ENCODE results near the gene NCKAP5L.
A peak's percentile ranks its signal among the peaks of the same experiment; 100 is the strongest.
"Not testable (repeated sequence)": the region's sequence is repeated elsewhere in the genome, so short reads cannot be mapped to it uniquely, and the experiment has no call there.

Gene NCKAP5L

DNA sequence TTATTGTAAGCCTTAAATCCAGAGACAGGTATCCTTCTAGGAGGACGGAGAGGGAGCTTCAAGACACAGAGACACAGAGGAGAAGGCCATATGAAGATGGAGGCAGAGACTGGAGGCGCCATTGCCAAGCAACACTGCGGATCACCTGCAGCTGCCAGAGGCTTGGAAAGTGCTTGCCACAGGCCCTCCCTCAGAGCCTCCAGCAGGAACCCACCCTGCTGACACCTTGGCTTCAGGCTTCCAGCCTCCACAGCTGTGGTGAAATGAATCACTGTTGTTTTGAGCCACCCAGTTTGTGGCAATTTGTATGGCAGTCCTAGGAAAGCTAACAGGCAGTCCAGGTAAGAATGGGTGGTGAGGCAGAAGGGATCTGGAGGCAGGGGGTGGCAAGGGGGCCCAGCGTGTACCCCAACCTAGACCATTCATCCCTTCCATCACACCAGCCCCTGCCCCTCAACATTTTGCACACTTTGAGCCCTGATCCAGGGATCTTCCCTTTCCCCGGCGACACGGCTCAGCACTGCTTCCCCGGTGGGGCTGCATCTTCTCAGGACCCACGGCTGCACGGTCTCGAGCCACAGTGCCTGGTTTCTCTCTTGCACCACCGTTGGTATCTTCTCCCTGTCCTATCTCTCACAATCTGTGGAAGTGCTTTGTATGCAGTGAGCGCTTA, 37.0 kb upstream of the NCKAP5L start:
- DNase-seq = no peak

DNA sequence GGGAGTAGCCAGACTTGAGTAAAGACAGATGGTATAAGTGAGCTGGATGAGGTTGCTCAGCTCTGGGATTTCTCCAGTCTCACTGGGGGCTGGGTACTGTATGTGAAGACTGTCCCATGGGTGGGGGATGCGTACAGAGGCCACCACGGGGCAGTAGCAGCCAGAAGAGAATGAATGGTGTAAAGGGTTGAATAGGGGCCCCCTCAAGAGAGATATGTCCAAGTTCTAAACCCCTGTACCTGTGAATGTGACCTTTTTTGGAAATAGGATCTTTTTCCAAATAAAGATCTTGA, 36.5 kb upstream of the NCKAP5L start:
- DNase-seq = no peak

DNA sequence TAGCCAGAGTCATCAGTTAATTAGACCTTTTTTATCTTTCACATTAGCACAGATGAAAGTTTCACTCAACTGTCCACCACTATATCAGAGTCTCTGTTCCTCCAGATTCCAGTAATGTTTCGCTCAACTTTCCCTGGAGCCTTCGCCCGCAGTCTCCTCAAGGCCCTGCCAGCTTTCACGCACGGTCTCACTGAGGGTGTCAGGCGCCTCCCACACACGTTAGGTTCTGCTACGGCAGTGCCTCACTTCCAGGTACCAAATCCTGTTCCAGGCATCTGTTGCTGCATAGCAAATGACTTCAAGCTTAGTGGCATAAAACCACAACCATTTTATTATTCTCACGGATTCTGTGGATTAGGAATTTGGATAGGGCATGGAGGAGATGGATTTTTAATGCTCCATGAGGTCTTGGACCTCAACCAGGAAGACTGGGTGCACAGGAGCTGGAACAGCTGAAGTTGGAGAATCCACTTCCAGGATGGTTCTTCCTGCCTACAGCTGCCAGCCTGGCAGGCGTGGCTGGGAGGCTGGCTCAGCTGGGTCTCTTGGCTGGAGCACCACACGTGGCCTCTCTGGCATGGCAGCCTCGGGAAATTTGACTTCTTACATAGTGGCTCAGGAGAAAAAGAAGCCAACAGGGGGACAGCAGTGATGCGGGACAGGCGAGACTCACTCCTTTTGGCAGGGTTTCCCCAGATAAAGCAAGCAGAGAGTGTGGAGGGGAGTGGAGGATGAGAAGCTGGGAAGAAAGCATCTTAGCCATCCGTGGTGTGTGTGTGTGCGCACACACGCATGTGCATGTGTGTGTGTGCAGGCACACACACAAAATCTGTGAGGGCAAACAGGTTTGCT, 36.0 kb upstream of the NCKAP5L start:
- no peak for DNase-seq

DNA sequence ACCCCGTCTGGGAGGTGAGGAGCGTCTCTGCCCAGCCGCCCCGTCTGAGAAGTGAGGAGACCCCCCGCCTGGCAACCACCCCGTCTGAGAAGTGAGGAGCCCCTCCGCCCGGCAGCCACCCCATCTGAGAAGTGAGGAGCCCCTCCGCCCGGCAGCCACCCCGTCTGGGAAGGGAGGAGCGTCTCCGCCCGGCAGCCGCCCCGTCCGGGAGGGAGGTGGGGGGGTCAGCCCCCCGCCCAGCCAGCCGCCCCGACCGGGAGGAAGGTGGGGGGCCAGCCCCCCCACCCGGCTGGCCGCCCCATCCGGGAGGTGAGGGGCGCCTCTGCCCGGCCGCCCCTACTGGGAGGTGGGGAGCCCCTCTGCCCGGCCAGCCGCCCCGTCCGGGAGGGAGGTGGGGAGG, 32.7 kb upstream of the NCKAP5L start:
- not testable (repeated sequence) for DNase-seq

DNA sequence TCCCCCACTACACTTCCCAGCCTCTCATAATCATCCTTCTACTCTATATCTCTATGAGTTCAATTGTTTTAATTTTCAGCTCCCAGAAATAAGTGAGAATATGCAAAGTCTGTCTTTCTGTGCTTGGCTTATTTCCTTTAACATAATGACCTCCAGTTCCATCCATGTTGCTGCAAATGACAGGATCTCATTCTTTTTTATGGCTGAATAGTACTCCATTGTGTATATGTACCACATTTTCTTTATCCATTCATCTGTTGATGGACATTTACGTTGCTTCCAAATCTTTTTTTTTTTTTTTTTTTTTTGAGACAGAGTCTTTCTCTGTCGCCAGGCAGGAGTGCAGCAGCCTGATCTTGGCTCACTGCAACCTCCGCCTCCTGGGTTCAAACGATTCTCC, 27.7 kb upstream of the NCKAP5L start:
- DNase-seq = not testable (repeated sequence)

DNA sequence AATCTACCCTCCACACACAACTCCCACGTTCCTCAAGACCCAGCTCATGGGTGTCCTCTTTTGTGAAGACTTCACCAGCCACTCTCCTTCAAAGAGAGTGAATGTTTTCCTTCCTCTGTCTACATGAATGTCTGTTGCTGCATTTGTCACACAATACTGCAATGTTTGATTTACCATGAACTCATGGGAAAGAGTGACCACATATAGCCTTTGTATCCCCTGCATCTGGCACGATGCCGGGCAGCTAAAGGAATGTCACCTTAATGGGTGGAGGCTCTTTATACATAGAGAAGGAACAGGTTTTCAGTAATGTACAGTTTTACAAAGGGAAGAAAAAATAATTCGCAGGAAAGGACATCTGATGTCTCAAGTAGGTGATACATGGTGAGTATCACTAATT, 26.8 kb upstream of the NCKAP5L start:
- DNase-seq = no peak

DNA sequence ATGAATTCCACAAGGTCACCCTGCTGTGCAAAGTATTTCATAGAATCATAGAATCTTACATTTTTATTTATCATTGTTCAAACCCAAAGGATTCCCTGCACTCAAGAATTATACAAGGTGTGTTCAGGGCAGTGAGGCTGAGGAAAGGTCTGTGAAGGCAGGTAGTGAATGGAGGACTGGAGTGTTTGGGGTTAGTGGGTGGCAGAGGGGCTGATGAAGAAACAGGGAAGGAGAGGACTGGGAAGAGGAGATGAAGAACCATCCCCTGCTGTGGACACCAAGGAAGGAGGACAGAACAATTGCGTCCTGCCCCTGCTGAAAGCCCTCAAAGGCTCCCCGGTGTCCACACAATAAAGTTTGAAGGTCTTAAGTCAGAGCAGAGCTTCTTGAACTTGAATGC, 25.5 kb upstream of the NCKAP5L start:
- DNase-seq = no peak

DNA sequence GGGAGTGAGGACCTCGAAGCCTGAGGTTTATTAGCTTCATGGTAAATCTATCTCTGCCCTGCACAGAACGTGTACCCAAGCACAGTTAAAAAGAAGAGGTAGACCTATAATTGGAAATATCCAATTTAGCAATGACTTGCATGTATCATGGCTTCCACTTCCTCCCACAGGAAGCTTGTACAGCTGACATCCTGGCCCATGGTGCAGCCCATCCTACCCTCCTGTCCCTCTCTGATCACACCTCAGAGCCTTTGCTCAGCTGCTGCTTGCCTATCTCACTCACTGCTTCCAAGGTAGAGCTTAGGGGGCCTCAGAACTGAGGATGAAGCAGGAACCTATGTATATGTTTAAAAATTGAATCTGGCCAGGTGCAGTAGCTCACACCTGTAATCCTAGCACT, 18.9 kb upstream of the NCKAP5L start:
- DNase-seq = no peak

DNA sequence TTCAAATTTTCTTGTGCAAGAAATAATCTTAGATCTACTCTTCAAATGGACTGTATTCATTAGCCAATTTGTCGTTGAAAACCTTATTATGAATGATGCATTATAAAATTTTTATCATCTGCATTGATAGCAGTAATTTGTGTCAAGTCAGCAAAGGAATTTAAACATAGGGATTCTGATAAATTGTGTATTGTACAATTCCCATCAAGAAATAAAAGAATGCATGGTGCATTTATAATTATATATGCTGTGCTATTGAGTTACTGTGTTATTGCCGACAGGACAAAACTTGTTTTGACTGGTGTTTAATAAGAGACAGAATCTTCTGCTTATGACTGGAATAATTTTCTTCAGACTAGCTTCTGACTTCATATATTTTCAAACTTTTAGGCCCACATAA, 17.8 kb upstream of the NCKAP5L start:
- DNase-seq = no peak

DNA sequence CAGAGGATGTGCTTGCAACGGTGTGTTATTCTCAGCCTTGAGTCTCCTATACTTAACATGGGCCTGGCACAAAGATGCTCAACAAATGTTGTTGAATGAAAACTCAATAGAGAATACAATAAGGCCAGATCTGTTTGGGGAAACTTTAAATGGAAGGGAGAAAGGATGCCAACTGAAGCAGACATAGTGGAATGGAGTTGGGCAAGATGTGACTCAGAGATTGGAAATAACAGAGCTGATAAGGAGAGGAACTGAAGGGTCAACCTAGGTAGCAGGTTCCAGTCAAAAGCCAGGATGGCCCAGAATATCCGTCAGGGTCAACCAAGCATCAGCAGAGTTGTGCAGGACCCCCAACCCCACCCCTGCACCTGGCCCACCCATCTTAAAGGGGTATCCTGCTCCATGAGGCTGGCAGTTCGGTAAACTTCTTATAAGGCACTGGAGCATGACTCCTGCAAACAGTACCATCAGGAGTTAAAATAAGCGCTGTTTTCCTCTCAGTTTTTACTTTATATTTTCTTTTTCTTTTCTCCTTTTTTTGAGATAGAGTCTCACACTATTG, 15.7 kb upstream of the NCKAP5L start:
- no peak for DNase-seq

DNA sequence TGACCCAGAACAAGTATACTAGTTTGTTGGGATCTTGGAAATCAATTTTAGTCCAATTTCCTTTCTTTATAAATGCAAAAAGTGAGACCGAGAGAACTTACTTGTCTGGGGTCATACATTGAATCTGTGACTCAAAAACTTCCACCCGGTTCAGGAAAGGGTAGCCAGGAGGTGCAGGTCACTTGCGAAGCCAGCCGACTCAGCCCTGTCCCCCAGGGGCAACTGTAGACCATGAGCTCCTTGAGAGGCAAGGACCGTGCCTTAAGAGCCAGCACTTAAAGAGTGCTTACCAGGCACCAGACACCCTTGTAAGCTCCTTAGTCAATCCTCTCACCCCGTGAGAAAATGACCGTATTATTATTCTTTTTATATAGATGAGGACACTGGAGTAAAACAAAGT, 15.2 kb upstream of the NCKAP5L start:
- DNase-seq = no peak

DNA sequence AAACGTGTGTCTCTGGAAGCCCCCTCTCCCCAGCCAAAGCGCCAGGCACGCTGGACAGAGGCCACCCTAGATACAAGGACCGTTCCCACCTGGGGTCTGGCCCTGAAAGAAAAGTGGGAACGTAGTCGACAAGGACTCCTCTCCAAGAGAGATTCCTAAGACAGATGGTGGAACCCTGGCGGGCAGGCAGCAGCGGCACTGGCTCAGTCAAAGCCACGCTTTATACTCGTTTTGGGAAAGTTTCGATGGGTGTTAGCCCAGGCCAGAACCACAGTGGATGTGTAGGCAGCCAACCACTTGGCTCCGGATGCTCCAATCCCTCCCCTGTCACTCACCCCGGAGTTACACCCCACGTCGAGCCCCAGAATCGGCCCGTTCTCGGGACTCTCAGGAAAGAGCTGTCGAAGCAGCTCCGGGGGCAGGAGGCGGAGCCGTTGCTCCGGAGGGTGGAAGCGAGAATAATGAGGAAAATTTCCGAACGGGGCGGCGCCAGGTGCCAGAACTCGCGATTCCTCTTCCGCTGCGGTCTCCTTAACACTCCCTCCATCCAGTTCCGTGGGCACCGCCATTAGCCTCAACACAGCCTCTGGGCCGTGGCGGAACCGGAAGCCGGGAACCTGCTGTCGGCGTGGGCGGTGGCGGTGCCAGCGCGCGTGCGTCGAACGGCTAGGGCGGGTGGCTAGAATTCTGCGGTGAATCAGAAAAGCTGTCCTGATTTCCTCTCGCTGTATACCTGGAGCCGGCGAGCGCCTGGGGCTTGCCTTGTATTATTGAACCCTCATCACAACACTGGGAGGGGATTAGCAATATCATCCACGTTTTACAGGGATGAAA, 14.5 kb upstream of the NCKAP5L start, which contains the start of gene BCDIN3D:
Gene BCDIN3D, minus strand, starts transcription at position 588 of the 834 bp plus-strand sequence. Its CDS starts 19 bp downstream, at position 569.
- DNase-seq = peak; percentile 96

DNA sequence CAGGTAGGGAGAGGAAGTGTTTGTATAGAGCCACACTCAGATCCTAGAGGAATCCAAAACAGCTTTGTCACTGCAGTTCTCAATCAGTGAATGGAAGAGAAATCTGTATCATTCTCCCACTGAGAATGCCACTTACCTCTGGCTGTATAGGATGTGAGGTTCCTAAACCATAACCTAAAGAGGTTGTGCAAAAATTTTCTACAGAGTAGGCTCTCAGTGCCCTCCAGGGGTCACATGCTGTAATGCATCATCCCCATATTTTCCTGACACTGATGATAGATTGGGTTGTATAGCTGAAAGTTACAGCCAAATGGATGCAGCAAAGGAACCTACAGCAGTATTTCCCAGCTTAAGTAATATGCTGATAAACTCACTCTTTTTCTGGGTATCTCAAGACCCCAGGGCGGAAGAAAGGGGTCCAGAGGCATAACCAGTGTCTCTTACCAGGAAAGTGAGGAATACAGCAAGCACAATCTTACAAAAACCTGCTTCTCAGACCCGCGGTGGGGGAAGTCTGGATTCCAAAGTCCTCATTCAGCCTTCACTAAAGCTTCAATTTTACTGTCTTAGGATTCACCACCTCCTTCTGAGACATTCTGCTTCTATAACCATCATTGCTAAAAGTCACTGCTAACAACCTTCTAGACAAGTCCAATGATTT, 10.9 kb upstream of the NCKAP5L start:
- peak; percentile 56 for DNase-seq

DNA sequence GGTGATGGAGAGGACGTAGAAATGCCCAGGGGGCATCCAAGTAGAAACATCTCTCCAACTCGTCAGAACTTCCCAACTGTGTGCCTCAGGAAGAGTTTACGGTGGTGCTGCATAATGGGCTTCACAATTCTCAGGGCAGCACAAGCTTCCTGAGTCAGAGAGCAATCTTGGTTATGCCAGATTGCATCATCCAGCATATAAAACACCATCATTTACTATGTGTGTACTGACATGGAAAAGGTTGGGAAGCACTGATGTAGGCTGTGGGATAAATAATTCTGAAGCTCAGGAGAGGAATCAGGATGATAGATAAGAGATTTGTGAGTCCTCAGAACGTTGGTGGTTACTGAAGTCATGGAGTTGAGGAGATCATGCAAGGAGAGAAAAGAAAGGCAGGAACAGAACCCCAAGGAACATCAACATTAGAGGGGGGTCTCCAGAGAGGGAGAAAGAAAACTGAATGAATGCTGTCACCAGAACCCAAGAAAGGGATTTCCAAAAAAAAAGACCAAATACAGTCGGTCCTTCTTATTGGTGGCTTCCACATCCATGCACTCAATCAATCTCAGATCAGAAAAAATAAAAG, 4.7 kb upstream of the NCKAP5L start:
- DNase-seq = no peak

DNA sequence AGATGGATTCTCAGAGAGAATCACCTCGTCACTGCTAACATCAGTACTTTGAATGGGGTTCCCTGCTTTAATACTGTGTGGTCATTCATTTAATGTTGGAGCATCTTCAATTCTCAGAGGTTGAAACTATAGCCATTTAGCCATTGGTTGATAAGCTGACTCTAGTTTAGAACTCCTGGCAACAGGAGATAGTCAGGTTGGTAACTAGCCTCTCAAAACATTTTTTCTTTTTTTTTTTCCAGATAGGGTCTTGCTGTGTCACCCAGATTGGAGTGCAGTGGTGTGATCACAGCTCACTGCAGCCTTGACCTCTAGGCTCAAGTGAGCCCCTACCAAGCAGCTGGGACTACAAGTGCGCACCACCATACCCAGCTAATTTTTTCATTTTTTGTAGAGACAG, 3.5 kb upstream of the NCKAP5L start:
- DNase-seq = no peak

DNA sequence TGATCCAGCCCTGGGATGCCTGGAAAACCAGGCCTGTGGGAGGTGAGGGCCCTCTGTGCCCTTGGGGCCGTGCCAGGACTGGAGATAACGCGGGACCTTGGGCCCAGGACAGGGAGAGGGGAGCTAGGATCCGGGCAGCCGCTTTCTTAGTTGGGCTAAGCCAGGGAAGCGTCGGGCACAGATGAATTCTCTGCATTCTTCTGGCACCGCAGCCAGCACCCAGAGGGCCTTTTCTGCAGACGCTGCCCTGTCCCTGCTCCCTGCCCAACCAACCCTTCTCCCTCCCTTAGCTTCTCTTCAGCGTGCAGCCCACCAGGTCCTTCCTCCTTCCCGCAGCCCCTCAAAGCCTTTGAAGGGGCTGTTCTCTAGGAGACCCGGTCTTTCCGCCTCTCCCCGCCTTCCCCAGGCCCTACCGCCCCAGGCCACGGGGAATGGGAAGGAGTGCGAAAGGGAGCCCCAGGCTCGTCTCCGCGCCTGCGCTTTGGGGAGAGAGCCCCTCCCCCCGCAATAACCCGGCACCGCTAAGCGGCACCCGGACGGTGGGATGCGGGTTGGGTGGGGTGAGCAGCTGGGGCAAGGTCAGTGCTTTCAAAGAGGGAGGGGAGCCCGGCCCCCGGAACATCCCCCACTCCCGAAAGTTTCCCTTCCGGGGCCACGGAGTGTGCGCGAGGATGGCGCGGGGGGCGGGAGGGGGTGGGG, 663 bp downstream of the NCKAP5L start:
- peak; percentile 21 for DNase-seq

DNA sequence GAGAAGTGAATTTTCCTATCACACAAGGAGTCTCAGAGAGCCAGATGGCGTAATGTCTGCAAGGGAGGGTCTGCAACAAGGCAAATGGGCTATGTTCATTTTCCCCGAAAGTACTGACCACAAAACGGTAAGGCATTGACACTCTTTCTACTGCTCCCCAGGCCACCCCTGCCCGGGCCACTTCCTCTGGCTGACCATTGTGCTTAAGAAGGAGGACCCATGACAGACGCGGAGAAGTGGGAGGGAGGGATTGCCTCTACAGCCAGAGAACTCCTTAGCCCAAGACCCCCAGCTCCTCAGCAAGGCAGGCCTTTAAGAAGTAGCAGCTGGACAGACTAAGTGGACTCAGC, 1.2 kb downstream of the NCKAP5L start:
- no peak for DNase-seq

DNA sequence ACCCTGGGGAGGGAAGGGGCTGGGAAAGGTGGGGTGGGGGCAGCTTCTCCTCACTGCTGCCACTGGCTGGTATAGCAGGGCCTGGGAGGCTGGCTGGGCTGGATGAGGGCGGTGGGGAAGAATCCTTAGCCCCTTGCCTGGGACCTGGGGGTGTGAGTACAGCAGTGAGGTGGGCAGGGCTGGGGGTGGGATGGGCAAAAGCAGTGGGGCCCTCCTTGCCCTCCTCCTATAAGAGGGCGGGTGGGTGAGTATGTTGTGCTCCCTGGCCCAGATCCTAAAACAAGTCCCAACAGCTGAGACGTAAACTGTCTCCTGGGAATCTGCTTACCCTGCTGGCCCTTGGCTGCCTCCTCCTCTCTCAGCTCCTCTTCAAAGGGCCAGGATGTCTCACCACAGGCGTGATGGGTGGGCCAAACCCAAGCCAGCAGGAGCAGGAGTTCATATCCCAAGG, 2.2 kb downstream of the NCKAP5L start:
- no peak for DNase-seq

DNA sequence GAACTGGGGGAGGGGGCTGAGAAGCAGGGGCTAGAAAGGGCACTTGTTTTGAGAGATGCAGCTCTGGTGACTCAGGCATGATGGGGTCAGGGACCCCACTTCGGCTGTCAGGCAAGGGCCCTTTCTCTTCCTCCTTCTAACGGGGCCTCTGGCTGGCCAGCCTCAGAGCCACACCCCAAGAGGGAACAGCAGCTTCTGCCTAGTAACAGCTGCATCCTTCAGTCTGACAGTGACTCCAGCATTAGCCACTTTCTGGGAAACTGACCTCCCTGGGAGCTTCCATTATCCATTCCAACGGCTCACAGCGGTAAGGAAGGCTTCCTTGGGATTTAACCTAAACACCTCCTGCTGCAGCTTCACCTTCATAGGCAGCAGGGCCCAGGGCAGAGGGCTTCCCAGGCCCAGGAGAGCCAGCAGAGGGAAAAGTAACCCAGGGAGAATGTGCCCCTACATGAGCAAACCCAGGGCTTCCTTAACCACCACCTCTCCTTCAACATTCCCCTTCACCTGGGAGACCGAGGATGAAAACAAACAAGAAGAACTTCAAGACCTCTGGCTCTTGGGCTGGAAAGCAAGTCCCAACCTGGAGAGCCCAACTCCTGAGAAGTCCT, 2.7 kb downstream of the NCKAP5L start:
- DNase-seq = no peak

DNA sequence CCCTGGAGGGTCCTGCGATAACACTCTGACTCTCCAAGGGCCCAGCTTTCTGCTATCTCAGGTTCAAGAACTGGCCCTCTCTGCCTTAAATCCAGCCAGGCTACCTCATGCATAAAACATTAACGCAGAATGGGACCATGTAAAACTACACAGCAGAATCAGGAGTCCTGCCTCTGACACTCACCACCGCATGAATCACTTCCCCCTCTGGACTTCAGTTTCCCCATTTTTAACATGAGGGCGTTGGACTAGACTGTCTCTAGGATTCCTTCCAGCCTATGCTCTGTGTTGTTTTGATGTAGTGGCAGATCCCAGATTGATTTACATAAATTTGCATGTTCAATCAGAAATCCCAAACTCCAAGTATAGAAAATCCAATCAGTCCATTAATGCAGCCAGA, 3.3 kb downstream of the NCKAP5L start:
- no peak for DNase-seq

DNA sequence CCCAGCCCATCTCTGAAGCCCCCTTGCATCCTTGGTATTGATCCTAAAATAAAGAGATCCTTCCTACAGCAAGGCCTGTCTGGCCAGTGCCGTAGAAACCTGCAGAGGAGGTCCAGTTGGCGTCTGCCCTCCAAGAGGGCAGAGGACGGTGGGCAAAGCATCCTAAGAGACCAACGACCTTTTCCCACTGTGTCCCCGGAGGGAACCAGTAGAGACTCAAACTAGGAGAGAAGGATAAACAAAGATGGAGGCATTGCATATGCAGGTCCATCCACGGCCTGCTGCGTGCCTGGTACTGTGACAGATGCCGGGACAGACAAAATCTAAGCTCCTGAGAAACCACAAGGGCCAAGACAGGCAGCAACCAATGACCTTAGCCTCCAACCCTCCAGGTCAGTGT, 3.8 kb downstream of the NCKAP5L start:
- no peak for DNase-seq
